ENCODE results near the gene MKS1.

The MKS1 gene

GRCh38 chr17:58204796-58205195 is 14.3 kb downstream of the MKS1 start:
- no peak for DNase-seq

GRCh38 chr17:58202859-58203258 is 16.2 kb downstream of the MKS1 start:
- DNase-seq, result no peak

- DNase-seq, result peak in 9 of 56 donors; percentile 0 to 34 (median 14)
These were observed 18.9 kb downstream of the MKS1 start for GRCh38 chr17:58200024-58200633.

- no peak for DNase-seq
These were observed 22.4 kb downstream of the MKS1 start for GRCh38 chr17:58196610-58197009.

GRCh38 chr17:58195518-58196123 is 23.4 kb downstream of the MKS1 start:
- no peak for DNase-seq

GRCh38 chr17:58193641-58194255 is 25.3 kb downstream of the MKS1 start:
- DNase-seq, result no peak

GRCh38 chr17:58192612-58193011 is 26.4 kb downstream of the MKS1 start, which contains the start of gene EPX:
TSS of gene EPX (plus strand) at chr17:58192726. CDS start at chr17:58192847, 121 bp downstream.
- DNase-seq, result no peak

GRCh38 chr17:58191241-58191896 is 27.7 kb downstream of the MKS1 start:
- no peak for DNase-seq

- DNase-seq, result peak in 1 of 56 donors; percentile 8
These were observed 29.5 kb downstream of the MKS1 start for GRCh38 chr17:58189436-58190146.

- no peak for DNase-seq
These were observed 31.4 kb downstream of the MKS1 start for GRCh38 chr17:58187675-58188074.

GRCh38 chr17:58187063-58187462 is 32.0 kb downstream of the MKS1 start:
- DNase-seq, result no peak

- DNase-seq, result no peak
These were observed 32.5 kb downstream of the MKS1 start for GRCh38 chr17:58186591-58186990.

- DNase-seq, result no peak
These were observed 33.9 kb downstream of the MKS1 start for GRCh38 chr17:58184986-58185761.

- no peak for DNase-seq
These were observed 34.6 kb downstream of the MKS1 start for GRCh38 chr17:58184308-58184985.

- DNase-seq, result no peak
These were observed 35.5 kb downstream of the MKS1 start for GRCh38 chr17:58183514-58183913.

GRCh38 chr17:58181796-58182195 is 37.3 kb downstream of the MKS1 start:
- no peak for DNase-seq

GRCh38 chr17:58176200-58176599 is 42.9 kb downstream of the MKS1 start:
- DNase-seq, result no peak

GRCh38 chr17:58174871-58175270 is 44.2 kb downstream of the MKS1 start:
- no peak for DNase-seq

- no peak for DNase-seq
These were observed 46.5 kb downstream of the MKS1 start for GRCh38 chr17:58172369-58173071.

GRCh38 chr17:58170622-58171021 is 48.4 kb downstream of the MKS1 start:
- DNase-seq, result no peak

All from amygdala (tissue), 56 donors.